GM21515 (cell line): ENCODE results near the gene DYRK1B.

ENCODE experiments used
- ATAC-seq: cut with Tn5 transposase; IDR thresholded peaks from one replicate; pipeline ENCODE4 v1.9.1; 2021; ENCODE audit not compliant: unreplicated experiment

The DYRK1B gene

DNA sequence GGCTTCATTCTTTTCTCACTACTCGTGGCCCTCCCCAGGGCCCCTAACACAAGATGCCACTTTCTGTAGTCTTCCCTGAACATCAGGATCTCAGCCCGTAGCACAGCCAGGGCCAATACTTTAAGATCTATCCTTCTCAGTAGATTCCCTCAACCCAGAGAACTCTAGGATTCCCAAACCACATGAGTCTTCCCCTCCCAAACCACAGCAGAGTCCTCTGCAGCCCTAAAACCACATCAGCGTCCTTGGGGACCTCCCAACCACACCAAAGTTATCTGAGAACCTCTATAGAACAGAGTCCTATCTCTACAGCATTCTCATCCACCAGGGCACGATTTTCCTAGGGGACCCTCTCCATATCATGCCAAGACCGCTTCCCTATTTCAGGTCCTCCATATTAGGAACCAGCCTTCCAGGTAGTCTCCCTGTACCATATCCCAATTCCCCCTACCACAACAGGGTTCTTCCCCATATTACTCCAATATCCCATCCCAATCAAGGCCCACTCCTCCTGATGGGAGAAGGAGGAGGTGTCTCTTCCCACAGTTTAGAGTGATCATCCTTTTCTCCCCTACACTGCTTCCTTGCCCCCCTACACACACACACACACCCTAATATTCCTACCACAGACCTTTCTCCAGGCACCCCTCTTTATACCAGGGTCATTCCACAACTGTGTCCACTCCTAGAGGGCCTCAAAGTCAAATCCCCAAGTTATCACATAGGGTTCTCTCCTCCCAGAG, 1.4 kb downstream of the DYRK1B start:
- no peak for ATAC-seq

DNA sequence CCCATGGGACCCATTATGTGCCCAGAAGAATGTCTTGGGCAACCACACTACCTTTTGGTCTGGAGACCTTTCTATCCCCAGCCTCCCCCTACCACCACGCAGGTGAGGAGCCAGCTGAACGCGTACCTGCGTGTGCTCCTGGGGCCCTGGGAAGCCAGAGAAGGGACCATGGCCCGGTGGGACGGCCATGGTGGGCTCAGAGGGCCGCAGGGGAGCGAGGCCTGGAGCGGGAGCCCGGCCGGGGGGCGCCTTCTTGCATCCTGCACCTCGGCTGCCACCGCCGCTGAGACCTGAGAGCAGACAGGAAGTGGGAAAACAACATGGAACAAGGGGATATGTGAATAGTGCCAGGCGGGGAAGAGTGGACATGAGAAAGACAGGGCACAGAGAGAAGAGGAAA, 2.3 kb downstream of the DYRK1B start:
- ATAC-seq = no peak

DNA sequence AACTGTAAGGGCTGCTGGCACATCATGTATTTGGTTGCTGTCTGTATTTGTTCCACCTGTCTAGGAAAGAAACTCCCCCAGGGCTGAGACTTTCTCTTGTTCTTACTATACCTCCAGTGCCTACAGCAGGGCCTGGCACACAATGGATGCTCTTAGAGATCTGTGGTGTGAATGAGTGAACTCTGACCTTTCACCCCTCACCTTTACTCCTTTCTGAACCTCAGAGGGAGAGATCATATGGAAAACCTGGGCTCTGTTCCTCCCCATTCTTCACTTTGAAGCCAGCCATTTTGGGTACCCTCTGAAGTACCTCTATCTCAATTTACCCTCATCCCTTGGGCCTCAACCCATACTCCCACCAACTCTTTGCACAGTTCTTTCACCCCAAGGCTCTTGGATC, 3.1 kb downstream of the DYRK1B start:
- ATAC-seq = no peak

DNA sequence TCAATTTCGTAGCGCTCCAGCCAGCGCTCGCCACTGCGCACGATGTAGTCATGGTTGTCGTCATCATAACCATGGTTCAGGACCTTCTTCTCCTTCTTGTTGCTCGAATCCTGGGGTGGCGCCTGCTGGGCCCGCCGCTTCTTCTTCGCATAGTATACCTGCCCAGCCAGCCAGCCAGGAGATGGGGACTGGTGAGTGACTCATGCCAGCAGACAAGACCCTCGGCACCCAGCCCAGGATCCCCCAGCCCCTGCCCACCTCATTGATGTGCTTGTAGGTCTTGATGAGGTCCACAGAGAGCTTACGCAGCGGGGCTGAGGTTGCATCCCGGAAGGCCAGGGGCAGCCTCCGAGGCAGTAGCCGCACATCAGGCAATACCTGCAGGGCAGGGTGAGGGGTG, 3.6 kb downstream of the DYRK1B start:
- no peak for ATAC-seq

DNA sequence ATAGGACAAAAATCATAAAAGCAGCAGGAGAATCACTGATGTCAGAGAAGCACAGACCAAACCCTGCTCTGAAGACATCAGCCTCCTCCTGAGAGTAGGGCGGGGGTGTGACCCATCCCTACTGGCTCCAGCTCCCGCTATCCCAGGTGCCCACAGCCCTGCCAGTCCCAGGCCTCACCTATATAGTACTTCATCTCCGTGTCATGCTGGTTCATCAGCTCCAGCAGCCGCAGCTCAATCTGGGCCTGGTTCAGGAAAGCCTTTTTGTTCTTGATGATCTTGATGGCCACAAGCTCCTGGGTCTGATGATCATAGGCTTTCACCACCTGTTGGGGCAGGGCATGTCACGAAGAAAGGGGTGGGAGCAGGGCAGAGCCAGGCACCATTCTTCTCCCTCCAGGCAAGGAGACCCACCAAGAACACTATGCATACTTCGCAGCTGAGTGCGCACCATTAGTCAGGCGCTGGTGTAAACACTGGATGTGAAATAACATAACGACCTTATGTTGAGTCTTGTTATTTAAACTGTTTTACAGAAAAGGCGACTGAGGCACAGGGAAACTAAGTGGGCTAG, 4.2 kb downstream of the DYRK1B start:
- ATAC-seq = no peak

DNA sequence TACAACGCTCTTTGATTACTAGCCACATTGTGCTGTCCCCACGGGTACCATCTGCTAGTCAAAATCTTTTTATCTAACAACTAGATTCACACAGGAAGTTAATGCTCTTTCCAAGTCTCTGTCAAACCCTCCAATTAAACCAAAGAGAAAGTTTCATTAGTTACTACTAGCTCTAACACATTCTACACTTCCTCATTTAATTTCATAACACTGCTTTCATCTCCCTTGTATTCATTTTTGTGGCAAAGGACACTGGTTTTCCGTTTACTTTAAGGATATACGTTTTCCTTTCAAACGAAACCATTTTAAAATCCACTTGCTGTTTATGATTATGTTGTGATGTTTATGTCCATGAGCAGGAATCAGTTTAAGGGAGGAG, 5.3 kb downstream of the DYRK1B start:
- ATAC-seq = no peak

DNA sequence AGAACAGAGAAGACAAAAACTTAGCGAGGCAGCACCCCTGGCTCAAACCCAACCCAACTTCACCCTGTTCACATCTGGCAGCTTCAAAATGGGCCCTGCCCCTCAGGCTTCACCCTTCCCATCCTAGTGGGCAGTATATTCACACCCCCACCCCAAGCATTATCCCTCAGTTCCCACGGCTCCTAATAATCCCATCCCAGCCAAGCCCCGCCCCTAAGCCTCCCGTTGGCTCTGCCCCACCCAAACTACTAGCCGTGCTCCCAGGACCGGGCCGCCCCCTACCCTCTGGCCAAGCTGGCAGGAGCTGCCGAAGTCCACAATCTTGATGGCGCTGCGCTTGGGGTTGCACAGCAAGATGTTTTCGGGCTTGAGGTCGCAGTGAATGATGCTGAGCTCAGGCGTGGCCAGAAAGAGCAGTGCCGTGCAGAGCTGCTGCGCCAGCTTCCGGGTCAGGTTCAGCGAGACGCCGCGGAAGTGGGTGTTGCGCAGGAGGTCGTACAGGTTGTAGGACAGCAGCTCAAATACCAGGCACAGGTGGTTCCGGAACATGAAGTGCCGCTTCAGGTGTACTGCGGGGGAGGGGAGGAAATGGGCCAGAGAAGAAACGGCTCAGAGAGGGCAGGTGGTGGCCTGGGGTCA, 5.8 kb downstream of the DYRK1B start:
- ATAC-seq = no peak

DNA sequence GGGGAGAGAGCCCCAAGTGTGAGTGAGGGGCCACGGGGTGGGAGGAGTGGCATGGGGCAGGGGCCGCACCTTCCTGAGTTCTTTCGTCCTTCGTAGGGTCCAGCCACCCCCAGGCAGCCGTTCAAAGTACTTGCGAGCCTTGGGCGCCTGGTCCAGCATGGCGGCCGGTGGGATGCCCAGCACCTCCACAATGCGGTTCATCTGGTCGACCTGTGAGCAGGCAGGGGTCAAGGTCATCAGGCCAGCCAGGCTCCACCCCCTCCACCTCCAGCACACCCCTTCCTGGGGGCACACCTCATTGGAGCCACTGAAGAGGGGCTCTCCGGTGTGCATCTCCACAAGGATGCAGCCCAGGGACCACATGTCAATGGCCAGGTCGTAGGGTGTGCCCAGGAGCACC, 6.7 kb downstream of the DYRK1B start:
- ATAC-seq = no peak

DNA sequence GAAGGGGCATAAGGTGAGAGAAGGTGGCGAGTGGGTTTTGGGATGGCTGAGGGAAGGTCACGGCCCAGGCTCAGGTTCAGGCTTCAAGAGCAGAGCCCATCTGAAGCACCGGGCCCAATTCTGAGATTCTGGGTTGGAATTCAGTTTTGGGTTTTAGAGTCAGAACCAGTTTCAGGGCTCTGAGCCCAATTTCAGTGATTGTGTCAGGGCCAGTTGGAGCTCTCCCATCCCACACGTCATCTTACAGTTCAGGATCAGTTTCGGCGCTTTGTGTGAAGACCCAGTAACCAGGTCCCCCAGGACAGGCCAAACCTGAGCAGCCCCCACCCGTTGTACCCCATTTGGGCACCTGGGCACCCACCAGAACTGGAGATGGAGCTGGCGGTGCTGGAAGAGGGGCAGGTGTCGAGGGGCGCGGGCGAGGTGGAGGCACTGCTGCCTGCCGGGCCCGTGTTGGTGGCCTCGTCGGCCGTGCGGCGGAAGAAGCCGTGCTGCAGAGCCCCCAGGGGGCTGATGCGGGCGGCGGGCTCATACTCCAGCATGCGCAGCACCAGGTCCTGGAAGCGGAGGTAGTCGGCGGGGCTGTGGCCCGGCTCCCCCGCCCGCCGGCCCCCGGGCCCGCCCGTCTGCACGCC, 7.5 kb downstream of the DYRK1B start:
- no peak for ATAC-seq

DNA sequence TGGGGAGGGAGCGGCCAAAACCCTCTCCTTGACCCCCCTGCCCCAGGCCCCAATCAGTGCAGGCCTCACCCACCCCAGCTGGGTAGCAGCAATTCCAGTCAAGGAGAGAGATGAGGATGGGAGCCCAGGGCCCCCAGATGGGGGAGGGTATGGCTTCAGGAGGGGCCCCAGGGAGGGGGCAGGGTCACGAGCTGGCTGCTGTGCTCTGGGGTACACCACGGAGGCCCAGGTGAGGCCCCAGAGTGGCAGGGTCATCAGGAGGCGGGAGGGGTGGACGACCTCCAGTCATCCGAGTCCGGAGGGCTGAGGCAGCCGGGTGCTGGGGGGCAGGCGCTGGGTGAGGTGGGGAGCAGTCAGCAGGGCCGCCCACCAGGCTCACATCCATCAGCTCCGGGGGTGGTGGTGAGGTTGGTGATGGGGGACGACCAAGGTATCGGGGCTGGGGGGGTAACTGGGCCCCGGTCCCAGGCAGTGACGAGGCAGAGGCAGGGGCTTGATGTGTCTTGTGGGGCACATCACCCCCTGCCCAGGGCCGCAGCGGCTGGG, 8.4 kb downstream of the DYRK1B start:
- no peak for ATAC-seq

DNA sequence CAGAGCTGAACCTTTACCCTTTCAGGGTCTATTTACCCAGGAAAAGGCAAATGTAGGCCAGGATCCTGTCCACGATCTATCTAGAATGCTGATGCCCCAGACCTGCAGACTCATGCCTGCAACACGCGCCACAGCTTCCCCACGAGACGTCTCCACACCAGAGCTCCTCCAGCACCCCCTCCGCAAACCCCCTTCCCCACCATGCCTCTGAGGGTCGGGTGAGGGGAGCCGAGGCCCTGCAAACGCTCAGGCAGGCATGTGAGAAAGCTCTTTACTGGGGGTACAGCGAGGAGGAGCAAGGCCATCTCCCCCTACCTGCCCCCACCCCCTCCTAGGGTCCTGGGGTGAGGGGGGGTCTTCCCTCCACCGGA, 8.9 kb downstream of the DYRK1B start:
- ATAC-seq = no peak

DNA sequence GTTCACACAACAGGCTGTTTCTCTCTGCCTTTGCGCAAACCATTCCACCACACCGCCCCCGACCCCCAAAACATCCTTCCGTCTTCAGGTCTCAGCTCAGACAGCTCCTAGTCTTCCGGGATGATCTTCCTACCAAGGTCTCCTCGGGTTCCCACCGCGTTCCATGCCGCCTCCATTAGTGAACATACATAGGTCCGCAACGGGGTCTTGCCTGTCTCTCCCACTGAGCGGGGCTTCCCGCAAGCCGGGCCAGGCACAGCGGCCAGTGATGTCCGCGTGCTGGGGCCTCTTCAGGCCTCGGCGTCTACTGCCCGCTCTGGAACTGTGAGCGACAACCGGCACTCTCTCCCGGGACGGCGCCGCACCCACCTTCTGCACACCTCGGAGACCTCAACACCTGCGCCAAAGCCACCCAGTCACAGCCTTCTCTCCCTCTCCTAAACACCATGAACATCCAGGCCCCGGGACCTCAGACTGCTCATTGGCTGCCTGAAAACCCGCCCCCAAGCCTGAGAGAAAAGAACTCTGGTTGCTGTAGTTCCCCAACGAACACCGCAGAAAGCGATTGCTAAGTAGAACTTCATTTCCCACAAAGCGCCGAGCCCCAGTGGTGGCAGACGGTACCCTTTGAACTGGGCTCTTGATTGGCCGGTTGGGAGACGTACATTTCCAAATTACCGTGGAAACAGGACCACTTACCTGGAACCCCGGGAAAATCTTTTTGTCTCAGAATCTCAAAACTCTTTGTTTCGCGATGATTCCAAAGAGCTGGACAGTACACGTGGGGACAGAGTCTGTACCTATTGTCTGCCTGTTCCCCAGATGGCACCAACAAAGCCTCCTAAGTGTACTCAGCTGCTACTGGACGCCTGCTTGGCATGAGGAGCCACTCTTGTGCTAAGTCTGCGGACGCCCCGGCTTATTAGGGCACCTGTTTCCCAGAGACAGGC, 9.5 kb downstream of the DYRK1B start:
- ATAC-seq = peak; percentile 82

DNA sequence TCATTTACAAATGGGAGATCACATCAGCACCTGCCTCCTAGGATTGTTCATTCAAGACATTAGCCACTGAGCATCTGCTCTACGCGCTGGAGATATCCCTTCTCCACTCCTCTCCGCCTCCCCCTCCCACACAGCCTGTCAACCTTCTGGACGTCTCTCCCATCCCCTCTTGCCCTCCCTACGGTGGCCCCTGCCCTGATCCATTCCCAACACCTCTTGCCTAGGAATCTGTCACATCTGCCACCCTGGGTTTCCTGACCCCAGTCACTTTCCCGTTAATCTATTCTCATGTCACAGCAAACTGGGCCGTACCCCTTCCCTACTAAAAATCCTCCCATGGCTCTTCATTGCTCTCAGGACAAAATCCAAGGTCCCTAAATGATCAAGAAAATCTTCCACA, 10.3 kb downstream of the DYRK1B start:
- no peak for ATAC-seq

DNA sequence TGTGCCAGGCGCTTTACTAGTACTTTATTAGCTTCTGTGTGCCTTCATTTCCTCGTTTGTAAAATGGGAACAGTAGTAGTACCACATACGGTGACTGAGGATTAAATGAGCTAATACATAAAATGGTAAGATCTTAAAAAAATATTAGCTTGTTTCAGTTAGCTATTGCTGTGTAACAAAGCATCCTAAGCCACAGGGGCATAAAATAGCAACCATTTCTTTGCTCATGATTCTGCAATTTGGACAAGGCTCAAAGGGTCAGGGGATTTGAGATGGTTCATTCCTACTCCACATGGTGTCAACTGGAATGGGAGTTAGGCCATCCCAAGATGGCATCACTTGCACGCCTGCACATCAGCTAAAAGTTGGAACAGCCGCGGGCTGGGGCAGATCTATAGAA, 13.3 kb downstream of the DYRK1B start:
- no peak for ATAC-seq

DNA sequence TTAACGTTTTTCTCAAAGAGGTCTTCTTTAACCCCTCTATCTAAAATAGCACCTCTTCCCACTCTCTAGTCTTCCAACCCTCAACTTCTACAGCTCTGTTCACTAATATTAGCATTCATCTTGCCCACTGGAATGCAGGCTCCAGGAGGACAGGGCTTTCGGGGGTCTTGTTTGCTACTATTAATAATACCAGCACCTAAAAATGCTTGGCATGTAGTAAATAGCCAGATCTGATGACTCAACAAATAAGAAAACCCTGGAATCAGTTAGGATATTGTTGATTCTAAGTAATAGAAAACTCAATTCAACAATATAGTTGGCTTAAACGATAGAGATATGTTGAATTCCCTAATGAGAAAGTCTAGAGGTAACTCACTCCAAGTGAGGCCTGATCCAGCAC, 14.2 kb downstream of the DYRK1B start:
- no peak for ATAC-seq

DNA sequence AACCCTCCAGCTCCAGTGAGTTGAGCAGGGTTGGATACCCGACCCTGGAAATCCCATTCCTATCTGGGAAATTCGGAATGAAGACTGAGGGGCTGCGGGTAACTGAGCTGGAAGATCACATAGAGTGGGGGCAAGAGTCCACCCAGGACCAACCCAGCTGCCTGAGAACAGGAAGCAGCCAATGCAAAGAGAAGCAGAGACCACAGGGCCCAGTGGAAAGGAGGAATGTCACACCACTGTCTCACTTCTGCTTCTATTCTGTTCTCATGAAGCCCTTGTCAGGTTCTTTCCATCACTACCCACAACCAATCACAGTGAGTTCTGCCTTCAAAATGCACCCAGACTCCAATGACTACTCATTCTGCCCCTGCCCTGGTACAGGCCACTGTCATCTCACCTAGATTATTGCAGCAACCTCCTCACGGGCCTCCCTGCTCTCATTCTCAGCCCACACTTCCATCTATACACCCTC, 15.3 kb downstream of the DYRK1B start:
- peak; percentile 61 for ATAC-seq

DNA sequence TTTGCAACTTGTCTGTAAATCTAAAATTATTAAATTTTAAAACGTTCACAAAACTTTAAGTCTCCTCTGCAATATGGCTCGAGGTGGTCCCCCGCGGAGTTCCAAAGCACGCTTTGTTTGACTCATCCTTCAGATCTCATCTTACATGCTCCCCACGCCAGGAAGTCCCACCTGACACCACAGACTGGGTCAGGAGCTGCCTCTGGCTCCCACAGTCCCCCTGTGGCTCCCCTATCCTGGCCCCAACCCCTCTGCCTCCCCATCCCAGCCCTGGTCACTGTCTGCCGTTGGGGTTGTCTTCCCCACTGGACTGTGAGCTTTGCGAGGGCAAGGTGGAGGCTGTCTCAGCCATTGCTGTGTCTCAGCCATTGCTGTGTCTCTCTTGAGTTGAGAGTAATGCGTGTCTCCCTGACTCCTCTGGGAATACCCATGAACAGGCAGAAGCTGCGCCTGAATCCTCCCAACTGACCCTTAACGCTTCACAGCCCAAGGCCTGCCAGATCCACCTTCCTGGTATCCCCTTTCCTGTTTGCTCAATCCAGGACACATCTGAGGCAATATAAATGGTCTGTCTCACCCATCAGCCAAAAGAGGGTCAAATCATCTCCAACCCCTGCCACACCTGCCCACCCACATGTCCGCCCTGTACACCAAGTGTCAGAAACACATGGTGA, 15.9 kb downstream of the DYRK1B start:
- ATAC-seq = no peak

DNA sequence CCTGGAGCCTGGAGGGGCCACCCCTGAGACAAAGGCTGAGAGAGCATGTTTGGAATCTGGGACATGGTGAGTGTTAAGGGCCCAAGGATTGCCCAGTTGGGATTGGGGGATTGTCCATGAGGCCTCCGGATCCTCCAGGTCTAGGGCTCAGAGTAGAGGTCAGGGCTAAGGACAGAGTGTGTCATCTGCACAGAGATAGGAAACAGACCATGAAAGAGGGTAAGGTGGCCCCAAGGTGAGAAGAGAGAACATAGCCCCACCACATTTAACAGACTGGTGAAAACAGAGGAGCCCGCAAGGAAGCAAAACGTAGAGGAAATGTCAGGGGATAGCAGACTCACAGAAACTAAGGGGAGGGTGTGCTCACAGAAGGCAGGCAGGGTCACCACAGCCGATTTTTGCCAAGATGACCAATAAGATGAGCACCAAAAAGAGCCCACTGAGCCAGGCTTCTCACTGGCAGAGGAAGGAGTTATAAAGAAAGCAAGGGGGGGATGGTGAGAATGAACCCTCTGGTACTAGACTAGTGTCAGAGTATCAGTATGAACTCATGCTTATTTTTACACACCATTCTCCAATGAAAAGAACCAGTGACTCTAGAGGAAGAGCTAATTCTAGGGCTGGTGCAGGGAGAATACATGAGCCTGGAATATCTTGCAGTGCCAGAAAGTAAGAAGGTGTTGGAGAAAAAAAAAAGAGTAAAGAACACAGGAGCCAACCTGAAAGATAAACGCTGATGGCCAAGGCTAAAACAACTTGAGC, 17.5 kb downstream of the DYRK1B start:
- no peak for ATAC-seq

DNA sequence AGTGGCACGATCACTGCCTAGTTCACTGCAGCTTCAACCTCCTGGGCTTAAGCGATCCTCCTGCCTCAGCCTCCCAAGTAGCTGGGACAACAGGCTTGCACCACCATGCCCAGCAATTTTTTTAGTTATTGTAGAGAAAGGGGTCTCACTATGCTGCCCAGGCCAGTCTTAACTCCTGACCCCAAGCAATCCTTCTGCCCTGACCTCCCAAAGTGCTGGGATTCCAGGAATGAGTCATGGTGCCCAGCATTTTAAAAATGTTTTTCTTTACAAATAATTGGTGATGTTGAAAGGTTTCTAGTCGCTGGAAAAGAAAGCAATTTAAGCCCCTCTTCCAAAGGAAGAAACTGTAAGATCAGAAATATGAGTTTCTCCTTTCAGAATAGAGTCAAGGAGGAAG, 19.4 kb downstream of the DYRK1B start:
- no peak for ATAC-seq
